MCF 10A (cell line): Measurements from ENCODE around the gene RAB30. TPM values are rescaled to one million over a fixed set of nuclear protein-coding genes. Genes with fewer than 3 reads are reported as not detected.

Experiments used
- BruUV-seq: library from RNA; stranded (reverse); fragments of 400-500 nt; replicated peaks from 2 replicates; lab custom pipeline; 2021; lab: Mats Ljungman, UMichigan
- CTCF ChIA-PET: fragments of 300-600 bp; sonication (Branson Sonifier 250); formaldehyde crosslinking; extraction: SDS; loops from one replicate; lab custom pipeline; 2021; ENCODE audit warnings: antibody characterized with exemption, inconsistent platforms; lab: Yijun Ruan, JAX
- POLR2A ChIA-PET: fragments of 300-600, 350-650 bp; sonication (Branson Sonifier 250); formaldehyde crosslinking; extraction: SDS; loops from one replicate; lab custom pipeline; 2020; ENCODE audit warnings: antibody characterized with exemption, inconsistent platforms; lab: Yijun Ruan, JAX
- DNase-seq: peaks from one replicate; pipeline ENCODE4 v3.0.0-alpha.2; 2018; ENCODE audit not compliant: unreplicated experiment
- H3K27ac Mint-ChIP-seq: one replicate; pipeline ENCODE4 v1.8.0; 2022; ENCODE audit warnings: mild to moderate bottlenecking, low read depth, mixed read lengths; ENCODE audit not compliant: unreplicated experiment
- H3K27me3 Mint-ChIP-seq: one replicate; pipeline ENCODE4 v1.8.0; 2022; ENCODE audit warnings: mixed read lengths; ENCODE audit not compliant: insufficient read depth, unreplicated experiment
- H3K36me3 Mint-ChIP-seq: one replicate; pipeline ENCODE4 v1.8.0; 2022; ENCODE audit warnings: mild to moderate bottlenecking, moderate library complexity, mixed read lengths; ENCODE audit not compliant: insufficient read depth, unreplicated experiment
- H3K4me1 Mint-ChIP-seq: one replicate; pipeline ENCODE4 v1.8.0; 2022; ENCODE audit warnings: mixed read lengths; ENCODE audit not compliant: insufficient read depth, unreplicated experiment
- H3K4me3 Mint-ChIP-seq: one replicate; pipeline ENCODE4 v1.8.0; 2022; ENCODE audit warnings: mild to moderate bottlenecking, moderate library complexity, mixed read lengths; ENCODE audit not compliant: unreplicated experiment
- H3K9me3 Mint-ChIP-seq: one replicate; pipeline ENCODE4 v1.8.0; 2022; ENCODE audit warnings: mixed read lengths; ENCODE audit not compliant: unreplicated experiment
- intact Hi-C: fragments of 100-400 bp; cut with micrococcal nuclease; formaldehyde crosslinking; loops from 2 replicates; pipeline ENCODE4 v1.14.1; 2022
- total RNA-seq: library from RNA; stranded (reverse); gene quantifications from 2 replicates; pipeline ENCODE4 v1.2.3, GENCODE V29; 2022
- TF ChIP-seq, protein P1 (sequence below): fragments of 200-600 bp; IDR thresholded peaks from one replicate; pipeline ENCODE4 v1.8.0; 2022; ENCODE audit warnings: antibody characterized with exemption, mild to moderate bottlenecking; ENCODE audit not compliant: unreplicated experiment

The RAB30 gene
- total RNA-seq, 1 experiment from 2014 or later: 12.5 TPM

DNA sequence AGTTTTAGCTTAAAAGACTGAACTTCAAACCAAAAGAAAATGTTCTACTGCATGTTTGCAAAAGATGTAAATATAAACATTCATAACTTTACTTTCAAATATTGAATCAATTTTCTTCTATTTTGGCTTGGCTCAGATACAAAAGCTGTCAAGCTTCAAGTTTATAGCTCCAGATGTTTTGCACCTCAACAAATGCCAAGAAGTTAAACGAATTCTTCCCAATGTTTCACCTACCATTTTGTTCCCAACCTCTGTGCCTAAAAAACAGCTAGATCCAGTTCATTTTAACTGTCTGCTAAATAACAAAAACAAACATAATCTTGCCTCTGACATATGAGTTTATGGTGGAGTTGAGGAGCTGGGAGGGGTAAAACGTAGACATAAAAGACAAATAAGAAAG, 76.5 kb downstream of the RAB30 start:
- TF ChIP-seq, protein P1, sequence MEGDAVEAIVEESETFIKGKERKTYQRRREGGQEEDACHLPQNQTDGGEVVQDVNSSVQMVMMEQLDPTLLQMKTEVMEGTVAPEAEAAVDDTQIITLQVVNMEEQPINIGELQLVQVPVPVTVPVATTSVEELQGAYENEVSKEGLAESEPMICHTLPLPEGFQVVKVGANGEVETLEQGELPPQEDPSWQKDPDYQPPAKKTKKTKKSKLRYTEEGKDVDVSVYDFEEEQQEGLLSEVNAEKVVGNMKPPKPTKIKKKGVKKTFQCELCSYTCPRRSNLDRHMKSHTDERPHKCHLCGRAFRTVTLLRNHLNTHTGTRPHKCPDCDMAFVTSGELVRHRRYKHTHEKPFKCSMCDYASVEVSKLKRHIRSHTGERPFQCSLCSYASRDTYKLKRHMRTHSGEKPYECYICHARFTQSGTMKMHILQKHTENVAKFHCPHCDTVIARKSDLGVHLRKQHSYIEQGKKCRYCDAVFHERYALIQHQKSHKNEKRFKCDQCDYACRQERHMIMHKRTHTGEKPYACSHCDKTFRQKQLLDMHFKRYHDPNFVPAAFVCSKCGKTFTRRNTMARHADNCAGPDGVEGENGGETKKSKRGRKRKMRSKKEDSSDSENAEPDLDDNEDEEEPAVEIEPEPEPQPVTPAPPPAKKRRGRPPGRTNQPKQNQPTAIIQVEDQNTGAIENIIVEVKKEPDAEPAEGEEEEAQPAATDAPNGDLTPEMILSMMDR: no peak
- no peaks in the 10 kb centered on the region for H3K9me3 Mint-ChIP-seq
- intact Hi-C loops: no loop called here
- H3K4me1 Mint-ChIP-seq: peaks cover 8% of the 10 kb centered on the region
- ChIA-PET CTCF (interaction anchor here (1.0 to 2.1 kb wide), 3 partner anchors 11 to 255 kb away, joined by 3 to 5 read pairs (median 4); no protein-coding TSS in a partner anchor), POLR2A (interaction anchor here (0.8 to 0.9 kb wide), 4 partner anchors 13 to 162 kb away, joined by 3 to 6 read pairs (median 4); partner anchors contain the start of genes PCF11 and RAB30)
- no peak for DNase-seq
- peaks cover 15% of the 10 kb centered on the region for H3K36me3 Mint-ChIP-seq
- no peaks in the 10 kb centered on the region for H3K27me3 Mint-ChIP-seq
- H3K27ac Mint-ChIP-seq: no peak overlapping the region
- no peak overlapping the region for H3K4me3 Mint-ChIP-seq
- no TSS peak for BruUV-seq

DNA sequence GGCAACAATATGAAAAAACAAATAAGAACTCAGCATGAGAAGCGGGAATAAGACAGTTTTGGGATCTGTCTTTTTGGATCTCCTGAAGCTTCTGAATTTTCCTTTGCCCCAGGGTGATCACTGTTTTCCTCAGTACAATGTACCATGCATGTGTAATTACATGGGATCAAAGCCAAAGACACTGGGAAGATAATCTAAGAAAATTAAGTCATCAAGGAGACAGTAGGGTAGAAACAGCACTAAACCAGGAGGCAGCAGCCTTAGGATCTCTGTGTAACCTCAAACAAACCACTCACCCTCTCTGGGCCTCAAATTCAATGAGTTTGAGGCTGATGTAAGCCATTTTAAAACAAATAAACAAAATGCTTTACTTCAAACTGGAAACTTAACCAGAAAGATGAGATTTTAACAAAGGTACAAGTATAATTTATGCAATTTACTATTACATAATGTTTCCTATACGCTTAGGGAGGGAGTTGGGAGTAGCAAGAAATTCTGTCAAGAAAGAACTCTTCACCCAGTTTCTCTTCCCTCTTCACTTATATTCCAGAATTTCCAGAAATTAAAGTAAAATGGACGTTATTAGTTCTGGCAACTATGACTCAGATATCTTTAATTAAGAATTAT, 77.0 kb downstream of the RAB30 start:
- intact Hi-C loops: no loop called here
- TF ChIP-seq, protein P1: no peak
- POLR2A ChIA-PET: interaction anchor here (0.7 to 0.9 kb wide), 4 partner anchors 12 to 77 kb away, joined by 3 to 4 read pairs (median 3); partner anchors contain the start of gene RAB30
- CTCF ChIA-PET: interaction anchor here (1.0 to 2.1 kb wide), 2 partner anchors 14 to 255 kb away, joined by 3 to 5 read pairs; no protein-coding TSS in a partner anchor
- Mint-ChIP-seq H3K36me3 (peaks cover 15% of the 10 kb centered on the region), H3K27ac (no peak overlapping the region), H3K4me1 (peaks cover 8% of the 10 kb centered on the region), H3K4me3 (no peak overlapping the region), H3K27me3 (no peaks in the 10 kb centered on the region), H3K9me3 (no peaks in the 10 kb centered on the region)
- BruUV-seq: no TSS peak
- DNase-seq: no peak

DNA sequence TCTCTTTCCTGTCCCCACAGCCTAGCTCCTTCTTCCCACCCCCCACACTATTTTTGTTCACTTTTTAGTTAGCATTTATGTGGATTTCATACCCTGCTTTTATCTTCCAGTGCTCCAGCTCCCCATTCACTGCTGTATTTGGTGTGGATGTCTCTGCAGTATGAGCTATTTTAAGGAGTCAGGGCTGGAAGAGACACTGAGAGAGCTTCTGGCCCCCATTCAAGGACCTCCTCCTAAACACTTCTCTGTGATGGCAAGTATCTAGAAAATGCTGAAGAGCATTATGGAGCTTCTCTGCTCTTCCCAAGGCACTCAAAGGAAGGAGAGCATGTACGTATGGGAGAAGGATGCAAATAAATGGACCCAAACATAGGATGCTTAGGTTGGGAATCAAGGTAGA, 79.5 kb downstream of the RAB30 start:
- intact Hi-C loops: no loop called here
- no peak overlapping the region for H3K27ac Mint-ChIP-seq

More for the DNA sequence above, 79.5 kb downstream of the RAB30 start:
- POLR2A ChIA-PET: interaction anchor here (0.6 kb wide), 1 partner anchor 98 kb away, joined by 3 read pairs; no protein-coding TSS in a partner anchor
- CTCF ChIA-PET: interaction anchor here (0.6 to 0.7 kb wide), 2 partner anchors 18 to 70 kb away, joined by 3 read pairs; no protein-coding TSS in a partner anchor
- BruUV-seq: no TSS peak
- H3K4me1 Mint-ChIP-seq: peaks cover 8% of the 10 kb centered on the region
- TF ChIP-seq, protein P1: no peak
- DNase-seq: no peak
- H3K4me3 Mint-ChIP-seq: no peak overlapping the region
- H3K9me3 Mint-ChIP-seq: no peaks in the 10 kb centered on the region
- H3K36me3 Mint-ChIP-seq: peaks cover 5% of the 10 kb centered on the region
- H3K27me3 Mint-ChIP-seq: no peaks in the 10 kb centered on the region
